Measurements from ENCODE around the gene MAP3K13.

GRCh38 chr3:185498503-185499396 is 135.8 kb downstream of the MAP3K13 start, which contains the start of gene TMEM41A:
- TF ChIP-seq, protein P1, sequence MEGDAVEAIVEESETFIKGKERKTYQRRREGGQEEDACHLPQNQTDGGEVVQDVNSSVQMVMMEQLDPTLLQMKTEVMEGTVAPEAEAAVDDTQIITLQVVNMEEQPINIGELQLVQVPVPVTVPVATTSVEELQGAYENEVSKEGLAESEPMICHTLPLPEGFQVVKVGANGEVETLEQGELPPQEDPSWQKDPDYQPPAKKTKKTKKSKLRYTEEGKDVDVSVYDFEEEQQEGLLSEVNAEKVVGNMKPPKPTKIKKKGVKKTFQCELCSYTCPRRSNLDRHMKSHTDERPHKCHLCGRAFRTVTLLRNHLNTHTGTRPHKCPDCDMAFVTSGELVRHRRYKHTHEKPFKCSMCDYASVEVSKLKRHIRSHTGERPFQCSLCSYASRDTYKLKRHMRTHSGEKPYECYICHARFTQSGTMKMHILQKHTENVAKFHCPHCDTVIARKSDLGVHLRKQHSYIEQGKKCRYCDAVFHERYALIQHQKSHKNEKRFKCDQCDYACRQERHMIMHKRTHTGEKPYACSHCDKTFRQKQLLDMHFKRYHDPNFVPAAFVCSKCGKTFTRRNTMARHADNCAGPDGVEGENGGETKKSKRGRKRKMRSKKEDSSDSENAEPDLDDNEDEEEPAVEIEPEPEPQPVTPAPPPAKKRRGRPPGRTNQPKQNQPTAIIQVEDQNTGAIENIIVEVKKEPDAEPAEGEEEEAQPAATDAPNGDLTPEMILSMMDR (conservative IDR thresholded peaks at IDR 0.05 in 1 of 2, IDR thresholded peaks at IDR 0.05 in 1 of 2; ENCODE audit: low read depth in 1 of 2, low read length in 2 of 2) = no peak
- no peak for TF ChIP-seq EZH2 (IDR thresholded peaks at IDR 0.05; ENCODE audit: low read length, missing control alignments)

All from fibroblast of lung (primary cell).